H1 (cell line): ENCODE results near the gene OBSL1. TPM values are rescaled to one million over a fixed set of nuclear protein-coding genes. Genes with fewer than 3 reads are reported as not detected.

ENCODE experiments used
- ASH2L ChIP-seq: fragments of 200-600, 300-600 bp; sonication (generic); IDR thresholded peaks from one replicate; pipeline ENCODE4 v1.7.1; 2017; ENCODE audit warnings: low read length
- CBX8 ChIP-seq: fragments of 300-800, 300-1000 bp; sonication (generic); IDR thresholded peaks from 2 replicates; pipeline ENCODE4 v1.7.1; 2016; ENCODE audit warnings: low read depth, low read length, borderline replicate concordance
- EZH2 ChIP-seq: fragments of 200-600 bp; sonication (generic); IDR thresholded peaks from 2 replicates; pipeline ENCODE4 v1.7.1; 2012; ENCODE audit warnings: low read depth, mild to moderate bottlenecking, moderate library complexity, low read length, inconsistent platforms; ENCODE audit not compliant: severe bottlenecking
- GABPA ChIP-seq: IDR thresholded peaks from 2 replicates; pipeline ENCODE4 v1.6.1; 2011; ENCODE audit warnings: mild to moderate bottlenecking, low read length, moderate library complexity, borderline replicate concordance; ENCODE audit not compliant: insufficient read depth
- GTF2F1 ChIP-seq: IDR thresholded peaks from 2 replicates; pipeline ENCODE4 v1.6.1; 2012; ENCODE audit warnings: low read depth, low read length, improper control_type of control experiment, borderline replicate concordance
- JUND ChIP-seq: IDR thresholded peaks from 2 replicates; pipeline ENCODE4 v1.6.1; 2011; ENCODE audit warnings: mild to moderate bottlenecking, improper control_type of control experiment, low read length
- KDM5A ChIP-seq: fragments of 200-600 bp; IDR thresholded peaks from 2 replicates; pipeline ENCODE4 v1.7.1; 2012; ENCODE audit warnings: mild to moderate bottlenecking, low read length, inconsistent platforms, mixed read lengths
- POLR2AphosphoS5 ChIP-seq: IDR thresholded peaks from 2 replicates; pipeline ENCODE4 v1.6.1; 2011; ENCODE audit warnings: low read depth, low read length
- POU5F1 ChIP-seq: IDR thresholded peaks from 2 replicates; pipeline ENCODE4 v1.6.1; 2011; ENCODE audit warnings: low read depth, mild to moderate bottlenecking, low read length, moderate library complexity
- RAD21 ChIP-seq, 2 experiments: IDR thresholded peaks in 1 of 2; conservative IDR thresholded peaks in 1 of 2; 2 replicates each; pipeline ENCODE4 v1.6.1; 2011; ENCODE audit warnings: low read depth in 2 of 2, low read length in 2 of 2, improper control_type of control experiment in 1 of 2, inconsistent platforms in 1 of 2, mild to moderate bottlenecking in 1 of 2, moderate library complexity in 1 of 2
- RXRA ChIP-seq: IDR thresholded peaks from 2 replicates; pipeline ENCODE4 v1.6.1; 2011; ENCODE audit warnings: low read depth, mild to moderate bottlenecking, low read length, moderate library complexity; ENCODE audit not compliant: insufficient read depth
- SIRT6 ChIP-seq: IDR thresholded peaks from one replicate; pipeline ENCODE4 v1.7.1; 2012; ENCODE audit warnings: low read length, inconsistent platforms
- SP2 ChIP-seq: IDR thresholded peaks from 2 replicates; pipeline ENCODE4 v1.6.1; 2012; ENCODE audit warnings: mild to moderate bottlenecking, low read length, inconsistent platforms
- TBP ChIP-seq: IDR thresholded peaks from 2 replicates; pipeline ENCODE4 v1.6.1; 2011; ENCODE audit warnings: low read depth, low read length, improper control_type of control experiment
- USF2 ChIP-seq: IDR thresholded peaks from 2 replicates; pipeline ENCODE4 v1.6.1; 2011; ENCODE audit warnings: low read length, improper control_type of control experiment
- polyA plus RNA-seq, 7 experiments: library from polyadenylated mRNA; depleted of rRNA in 3 of 7; stranded (reverse) in 5 of 7; unstranded in 2 of 7; fragments of >200 nt in 5 of 7; fragments of 200-250 nt in 2 of 7; gene quantifications; 1 replicate in 5 of 7; 2 replicates in 1 of 7; 4 replicates in 1 of 7; pipeline versions ENCODE4 v1.2.1 to v1.2.3, GENCODE V29; 2011 to 2013; ENCODE audit warnings: missing spikeins in 2 of 7, mixed read lengths in 2 of 7
- total RNA-seq: library from RNA; stranded (reverse); fragmentation: NEBNext Ultra II Directional; extraction: Animal tissue kit (Norgen Biotek cat#: 25700); gene quantifications from 2 replicates; pipeline ENCODE4 v1.2.1, GENCODE V29; 2021
- TF ChIP-seq, protein P1 (sequence below), 3 experiments: IDR thresholded peaks; 1 replicate in 2 of 3; 2 replicates in 1 of 3; pipeline versions ENCODE4 v1.5.1 to v1.6.1; 2011; ENCODE audit warnings: low read length in 3 of 3, mild to moderate bottlenecking in 3 of 3, inconsistent platforms in 2 of 3, low read depth in 1 of 3, moderate library complexity in 1 of 3; ENCODE audit not compliant: insufficient read depth in 1 of 3; ENCODE audit errors: control extremely low read depth in 1 of 3

OBSL1 gene
- total and polyA plus RNA-seq, 2 of the 8 experiments (the other 6 are each of a cell fraction or from before 2014, with no cell fraction given), result 116 to 127 TPM

DNA sequence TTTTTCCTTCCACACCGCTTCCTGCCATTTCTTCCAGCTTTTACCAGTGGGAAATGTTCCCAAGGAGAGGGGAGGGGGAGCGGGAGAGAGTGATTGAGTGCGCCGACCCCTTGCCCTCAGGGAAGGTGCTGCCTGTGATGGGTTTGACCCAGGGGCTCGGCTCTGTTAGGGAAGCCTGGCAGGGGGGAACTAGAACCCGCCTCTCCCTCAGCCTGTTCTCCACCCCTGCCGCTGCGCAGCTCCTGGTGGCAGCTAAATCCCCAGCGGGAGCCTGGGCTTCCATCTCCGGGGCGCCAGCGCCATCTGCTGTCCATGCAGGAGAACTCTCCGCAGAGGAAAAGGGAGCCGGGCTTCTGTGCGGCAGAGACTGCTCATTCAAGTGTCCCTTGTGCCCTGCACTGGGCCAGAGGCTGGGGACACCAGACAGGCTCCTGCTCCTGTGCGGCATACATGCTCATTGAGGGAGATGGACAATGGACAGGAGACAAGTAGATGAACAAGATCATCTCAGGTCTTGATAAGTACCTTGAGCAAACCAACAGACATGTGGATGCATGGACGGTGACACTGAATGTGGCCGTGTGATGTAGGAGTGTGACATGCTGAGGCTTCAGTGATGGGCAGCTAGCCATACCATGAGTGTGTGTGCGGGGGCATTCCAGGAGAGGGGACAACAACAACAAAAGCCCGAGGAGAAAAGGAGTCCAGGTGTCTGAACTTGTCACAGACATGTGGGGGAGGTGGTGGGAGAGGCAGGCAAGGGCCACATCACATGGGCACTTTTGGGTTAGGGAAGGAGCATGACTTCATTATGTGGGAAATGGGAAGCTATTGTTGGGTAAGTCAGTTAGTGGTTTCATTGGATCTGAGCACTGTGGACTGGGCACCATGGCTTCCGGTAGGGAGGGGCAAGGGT is 41.0 kb downstream of the OBSL1 start (continued):
- no peak for TF ChIP-seq GTF2F1
- TF ChIP-seq POLR2AphosphoS5, result no peak
- TF ChIP-seq, protein P1, sequence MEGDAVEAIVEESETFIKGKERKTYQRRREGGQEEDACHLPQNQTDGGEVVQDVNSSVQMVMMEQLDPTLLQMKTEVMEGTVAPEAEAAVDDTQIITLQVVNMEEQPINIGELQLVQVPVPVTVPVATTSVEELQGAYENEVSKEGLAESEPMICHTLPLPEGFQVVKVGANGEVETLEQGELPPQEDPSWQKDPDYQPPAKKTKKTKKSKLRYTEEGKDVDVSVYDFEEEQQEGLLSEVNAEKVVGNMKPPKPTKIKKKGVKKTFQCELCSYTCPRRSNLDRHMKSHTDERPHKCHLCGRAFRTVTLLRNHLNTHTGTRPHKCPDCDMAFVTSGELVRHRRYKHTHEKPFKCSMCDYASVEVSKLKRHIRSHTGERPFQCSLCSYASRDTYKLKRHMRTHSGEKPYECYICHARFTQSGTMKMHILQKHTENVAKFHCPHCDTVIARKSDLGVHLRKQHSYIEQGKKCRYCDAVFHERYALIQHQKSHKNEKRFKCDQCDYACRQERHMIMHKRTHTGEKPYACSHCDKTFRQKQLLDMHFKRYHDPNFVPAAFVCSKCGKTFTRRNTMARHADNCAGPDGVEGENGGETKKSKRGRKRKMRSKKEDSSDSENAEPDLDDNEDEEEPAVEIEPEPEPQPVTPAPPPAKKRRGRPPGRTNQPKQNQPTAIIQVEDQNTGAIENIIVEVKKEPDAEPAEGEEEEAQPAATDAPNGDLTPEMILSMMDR (IDR thresholded peaks at IDR 0.05; ENCODE audit: control extremely low read depth in 1 of 3, insufficient read depth in 1 of 3, low read depth in 1 of 3, low read length in 3 of 3), result peak in 2 of 3 experiments; percentile 96 to 99; a peak in 3 of 4 replicates
- peak; percentile 84; the same call in 1 of the 2 replicates for TF ChIP-seq RXRA
- no peak for TF ChIP-seq KDM5A
- TF ChIP-seq CBX8, result no peak
- TF ChIP-seq SIRT6, result no peak
- peak; percentile 99 to 100 for TF ChIP-seq RAD21 (IDR thresholded peaks at IDR 0.05 in 1 of 2, conservative IDR thresholded peaks at IDR 0.05 in 1 of 2; ENCODE audit: low read depth in 2 of 2, low read length in 2 of 2)
- TF ChIP-seq USF2, result no peak
- no peak for TF ChIP-seq TBP
- TF ChIP-seq GABPA, result peak; percentile 60; the same call in 1 of the 2 replicates
- TF ChIP-seq POU5F1, result no peak
- peak; percentile 42 for TF ChIP-seq ASH2L
- TF ChIP-seq SP2, result no peak
- no peak for TF ChIP-seq EZH2
- TF ChIP-seq JUND, result 0 out of 2 replicates have a peak, but pooled peaks have one; percentile 35
- TF ChIP-seq, all 59 proteins: peak for 11
